Nephron (organoid): ENCODE measurements around the gene ZMYM2.
A peak's percentile ranks its signal among the peaks of the same experiment; 100 is the strongest.
"Not testable (repeated sequence)": the region's sequence is repeated elsewhere in the genome, so short reads cannot be mapped to it uniquely, and the experiment has no call there.

Experiments
- H3K27ac Mint-ChIP-seq, 3 experiments: 2 replicates each; pipeline ENCODE4 v1.8.0; 2020; ENCODE audit warnings: mixed read lengths in 3 of 3, mild to moderate bottlenecking in 2 of 3, moderate library complexity in 1 of 3
- H3K27me3 Mint-ChIP-seq: 2 replicates; pipeline ENCODE4 v1.8.0; 2021; ENCODE audit warnings: low read depth, mild to moderate bottlenecking, moderate library complexity, mixed read lengths
- H3K36me3 Mint-ChIP-seq: 2 replicates; pipeline ENCODE4 v1.8.0; 2020; ENCODE audit warnings: low read depth, mixed read lengths
- H3K4me1 Mint-ChIP-seq: 2 replicates; pipeline ENCODE4 v1.8.0; 2020; ENCODE audit warnings: mixed read lengths
- H3K4me3 Mint-ChIP-seq, 3 experiments: 2 replicates each; pipeline ENCODE4 v1.8.0; 2020; ENCODE audit warnings: mild to moderate bottlenecking in 3 of 3, mixed read lengths in 3 of 3, moderate library complexity in 2 of 3
- H3K9me3 Mint-ChIP-seq: 2 replicates; pipeline ENCODE4 v1.8.0; 2020; ENCODE audit warnings: mixed read lengths
- TF ChIP-seq, protein P1 (sequence below), 3 experiments: fragments of 200-600 bp; sonication (generic); IDR thresholded peaks; one replicate each; pipeline ENCODE4 v1.5.0; 2021; ENCODE audit warnings: antibody characterized with exemption in 3 of 3; ENCODE audit not compliant: unreplicated experiment in 3 of 3

Gene ZMYM2

GRCh38 chr13:19960653-19960976 lies 2.1 kb downstream of the ZMYM2 start:
- Mint-ChIP-seq H3K36me3 (peaks cover 26% of the 10 kb centered on the region), H3K4me1 (peaks cover 27% of the 10 kb centered on the region), H3K4me3 (peak overlapping the region; percentile 98 to 100 (median 99)), H3K27ac (peak overlapping the region in 2 of 3 experiments; percentile 99 to 100), H3K9me3 (no peaks in the 10 kb centered on the region), H3K27me3 (no peaks in the 10 kb centered on the region)
- TF ChIP-seq, protein P1, sequence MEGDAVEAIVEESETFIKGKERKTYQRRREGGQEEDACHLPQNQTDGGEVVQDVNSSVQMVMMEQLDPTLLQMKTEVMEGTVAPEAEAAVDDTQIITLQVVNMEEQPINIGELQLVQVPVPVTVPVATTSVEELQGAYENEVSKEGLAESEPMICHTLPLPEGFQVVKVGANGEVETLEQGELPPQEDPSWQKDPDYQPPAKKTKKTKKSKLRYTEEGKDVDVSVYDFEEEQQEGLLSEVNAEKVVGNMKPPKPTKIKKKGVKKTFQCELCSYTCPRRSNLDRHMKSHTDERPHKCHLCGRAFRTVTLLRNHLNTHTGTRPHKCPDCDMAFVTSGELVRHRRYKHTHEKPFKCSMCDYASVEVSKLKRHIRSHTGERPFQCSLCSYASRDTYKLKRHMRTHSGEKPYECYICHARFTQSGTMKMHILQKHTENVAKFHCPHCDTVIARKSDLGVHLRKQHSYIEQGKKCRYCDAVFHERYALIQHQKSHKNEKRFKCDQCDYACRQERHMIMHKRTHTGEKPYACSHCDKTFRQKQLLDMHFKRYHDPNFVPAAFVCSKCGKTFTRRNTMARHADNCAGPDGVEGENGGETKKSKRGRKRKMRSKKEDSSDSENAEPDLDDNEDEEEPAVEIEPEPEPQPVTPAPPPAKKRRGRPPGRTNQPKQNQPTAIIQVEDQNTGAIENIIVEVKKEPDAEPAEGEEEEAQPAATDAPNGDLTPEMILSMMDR (IDR thresholded peaks at IDR 0.05; ENCODE audit: unreplicated experiment in 3 of 3): no peak

DNA sequence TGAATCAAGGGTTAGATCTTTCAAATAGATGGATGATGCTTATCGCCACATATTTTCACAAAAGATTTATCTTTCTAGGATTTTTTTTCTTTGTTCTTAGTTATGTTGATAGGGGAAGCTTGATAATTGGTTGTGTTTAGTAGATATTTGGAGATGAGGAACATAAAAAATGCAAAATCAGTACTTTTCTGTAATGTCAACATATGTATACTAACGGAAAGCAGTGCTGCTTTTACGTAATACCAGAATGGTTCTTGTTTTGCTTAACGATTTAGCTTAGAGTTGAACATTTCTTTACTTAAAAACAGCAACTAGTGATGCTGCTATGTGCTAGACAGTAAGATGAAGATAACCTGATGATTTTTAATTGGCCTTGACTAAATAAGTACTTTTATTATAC lies 3.0 kb downstream of the ZMYM2 start:
- peaks cover 27% of the 10 kb centered on the region for H3K4me1 Mint-ChIP-seq
- H3K36me3 Mint-ChIP-seq: peaks cover 29% of the 10 kb centered on the region
- peak overlapping the region; percentile 2 to 13 (median 4) for H3K27ac Mint-ChIP-seq
- TF ChIP-seq, protein P1 (IDR thresholded peaks at IDR 0.05; ENCODE audit: unreplicated experiment in 3 of 3): no peak
- H3K9me3 Mint-ChIP-seq: no peaks in the 10 kb centered on the region
- peak overlapping the region; percentile 73 to 98 (median 81) for H3K4me3 Mint-ChIP-seq
- H3K27me3 Mint-ChIP-seq: no peaks in the 10 kb centered on the region

GRCh38 chr13:19961924-19962323 lies 3.4 kb downstream of the ZMYM2 start:
- Mint-ChIP-seq H3K9me3 (no peaks in the 10 kb centered on the region), H3K4me1 (peaks cover 29% of the 10 kb centered on the region), H3K36me3 (peaks cover 34% of the 10 kb centered on the region), H3K4me3 (peak overlapping the region; percentile 48 to 98 (median 81)), H3K27me3 (no peaks in the 10 kb centered on the region), H3K27ac (peak overlapping the region in 1 of 3 experiments; percentile 2)
- TF ChIP-seq, protein P1 (IDR thresholded peaks at IDR 0.05; ENCODE audit: unreplicated experiment in 3 of 3): no peak

- TF ChIP-seq, protein P1 (IDR thresholded peaks at IDR 0.05; ENCODE audit: unreplicated experiment in 3 of 3): no peak
- Mint-ChIP-seq H3K4me1 (peaks cover 32% of the 10 kb centered on the region), H3K4me3 (no peak overlapping the region), H3K9me3 (no peaks in the 10 kb centered on the region), H3K36me3 (peaks cover 43% of the 10 kb centered on the region), H3K27me3 (no peaks in the 10 kb centered on the region), H3K27ac (no peak overlapping the region)
These were observed 4.4 kb downstream of the ZMYM2 start for GRCh38 chr13:19962894-19963293.

DNA sequence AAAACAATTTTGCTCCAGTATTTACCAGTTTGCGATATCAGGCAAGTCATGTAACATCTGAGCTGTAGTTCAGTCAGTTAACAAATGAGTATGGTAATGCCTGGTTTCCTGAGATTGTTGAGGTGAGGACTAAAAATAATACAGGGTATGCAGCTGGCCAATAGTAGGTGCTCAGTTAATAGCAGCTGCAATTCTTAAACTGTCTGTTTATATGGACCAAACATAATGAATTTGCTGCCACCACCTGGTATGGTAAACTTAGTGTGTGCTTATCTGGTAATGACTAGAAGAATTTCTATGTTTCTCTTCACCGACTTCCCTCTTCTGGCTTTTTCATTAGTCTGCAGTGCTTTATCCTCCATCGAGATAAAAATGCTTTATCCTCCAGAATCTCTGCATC lies 9.1 kb downstream of the ZMYM2 start:
- Mint-ChIP-seq H3K27ac (no peak overlapping the region), H3K27me3 (no peaks in the 10 kb centered on the region), H3K9me3 (no peaks in the 10 kb centered on the region), H3K36me3 (peaks cover 37% of the 10 kb centered on the region), H3K4me1 (peaks cover 10% of the 10 kb centered on the region), H3K4me3 (no peak overlapping the region)
- TF ChIP-seq, protein P1 (IDR thresholded peaks at IDR 0.05; ENCODE audit: unreplicated experiment in 3 of 3): no peak

GRCh38 chr13:19974498-19975009 lies 16.0 kb downstream of the ZMYM2 start:
- H3K9me3 Mint-ChIP-seq: peaks cover 28% of the 10 kb centered on the region
- not testable (repeated sequence) for H3K4me1 Mint-ChIP-seq, H3K27ac Mint-ChIP-seq, H3K27me3 Mint-ChIP-seq, H3K4me3 Mint-ChIP-seq
- H3K36me3 Mint-ChIP-seq: peaks cover 72% of the 10 kb centered on the region
